ENCODE data around the gene ADORA3.

DNA sequence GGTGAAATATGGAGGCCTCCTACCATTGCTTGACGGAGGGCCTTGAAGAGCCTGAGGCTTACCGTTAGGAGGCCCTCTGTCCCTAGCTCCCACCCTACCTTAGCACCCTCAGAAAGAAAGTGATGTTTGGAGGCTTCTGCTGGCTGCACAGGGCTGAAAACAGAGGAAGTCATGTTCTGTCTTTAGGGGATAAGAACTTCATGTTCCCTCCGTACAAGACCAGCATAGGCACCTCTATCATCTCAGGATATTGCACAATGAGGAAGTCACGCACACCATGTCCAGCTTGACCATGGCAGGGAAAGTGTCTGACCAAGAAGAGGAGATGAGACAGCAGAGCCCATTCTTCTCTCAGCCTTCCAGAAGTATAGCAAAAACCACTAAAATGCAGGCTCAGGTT lies 13.8 kb downstream of the ADORA3 start:
- TF ChIP-seq, protein P1, sequence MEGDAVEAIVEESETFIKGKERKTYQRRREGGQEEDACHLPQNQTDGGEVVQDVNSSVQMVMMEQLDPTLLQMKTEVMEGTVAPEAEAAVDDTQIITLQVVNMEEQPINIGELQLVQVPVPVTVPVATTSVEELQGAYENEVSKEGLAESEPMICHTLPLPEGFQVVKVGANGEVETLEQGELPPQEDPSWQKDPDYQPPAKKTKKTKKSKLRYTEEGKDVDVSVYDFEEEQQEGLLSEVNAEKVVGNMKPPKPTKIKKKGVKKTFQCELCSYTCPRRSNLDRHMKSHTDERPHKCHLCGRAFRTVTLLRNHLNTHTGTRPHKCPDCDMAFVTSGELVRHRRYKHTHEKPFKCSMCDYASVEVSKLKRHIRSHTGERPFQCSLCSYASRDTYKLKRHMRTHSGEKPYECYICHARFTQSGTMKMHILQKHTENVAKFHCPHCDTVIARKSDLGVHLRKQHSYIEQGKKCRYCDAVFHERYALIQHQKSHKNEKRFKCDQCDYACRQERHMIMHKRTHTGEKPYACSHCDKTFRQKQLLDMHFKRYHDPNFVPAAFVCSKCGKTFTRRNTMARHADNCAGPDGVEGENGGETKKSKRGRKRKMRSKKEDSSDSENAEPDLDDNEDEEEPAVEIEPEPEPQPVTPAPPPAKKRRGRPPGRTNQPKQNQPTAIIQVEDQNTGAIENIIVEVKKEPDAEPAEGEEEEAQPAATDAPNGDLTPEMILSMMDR (IDR thresholded peaks at IDR 0.05; ENCODE audit: extremely low read depth in 1 of 2, insufficient read depth in 1 of 2, low read depth in 1 of 2, low read length in 2 of 2): no peak
- TF ChIP-seq JUN (IDR thresholded peaks at IDR 0.05; ENCODE audit: borderline replicate concordance, insufficient read depth, insufficient read length, low read depth) (no peak), POLR2A (IDR thresholded peaks at IDR 0.05; ENCODE audit: low read depth, low read length) (no peak), FOS (IDR thresholded peaks at IDR 0.05; ENCODE audit: borderline replicate concordance, insufficient read depth, low read length) (no peak), POLR2AphosphoS5 (IDR thresholded peaks at IDR 0.05; ENCODE audit: insufficient read depth, low read depth, low read length) (no peak), MYC (IDR thresholded peaks at IDR 0.05; ENCODE audit: low read depth, low read length) (no peak)
- TF ChIP-seq, protein P2, sequence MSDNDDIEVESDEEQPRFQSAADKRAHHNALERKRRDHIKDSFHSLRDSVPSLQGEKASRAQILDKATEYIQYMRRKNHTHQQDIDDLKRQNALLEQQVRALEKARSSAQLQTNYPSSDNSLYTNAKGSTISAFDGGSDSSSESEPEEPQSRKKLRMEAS (IDR thresholded peaks at IDR 0.05; ENCODE audit: insufficient read depth, insufficient read length): no peak
